GM19395 (cell line): ENCODE data around the gene BBS4.
"Not testable (repeated sequence)": the region's sequence is repeated elsewhere in the genome, so short reads cannot be mapped to it uniquely, and the experiment has no call there.

Experiments
- ATAC-seq: cut with Tn5 transposase; IDR thresholded peaks from one replicate; pipeline ENCODE4 v1.9.1; 2021; ENCODE audit warnings: mild to moderate bottlenecking, moderate library complexity; ENCODE audit not compliant: unreplicated experiment

BBS4 gene

DNA sequence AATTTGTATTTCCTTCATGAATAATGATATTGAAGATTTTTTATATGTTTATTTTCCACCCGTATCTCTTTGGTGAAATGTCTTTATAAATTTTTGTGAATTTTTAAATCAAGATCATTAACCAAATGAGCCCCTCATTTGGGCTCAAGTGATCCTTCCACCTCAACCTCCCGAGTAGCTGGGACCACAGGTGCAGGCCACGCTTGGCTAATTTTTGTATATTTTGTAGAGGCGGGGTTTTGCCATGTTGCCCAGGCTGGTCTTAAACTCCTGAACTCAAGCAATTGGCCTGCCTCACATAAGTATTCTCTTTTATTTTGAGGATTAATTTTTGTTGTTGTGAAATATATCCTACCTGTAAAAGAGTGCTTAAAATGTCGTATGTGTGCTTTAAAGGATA lies 4.9 kb downstream of the BBS4 start:
- ATAC-seq = no peak

DNA sequence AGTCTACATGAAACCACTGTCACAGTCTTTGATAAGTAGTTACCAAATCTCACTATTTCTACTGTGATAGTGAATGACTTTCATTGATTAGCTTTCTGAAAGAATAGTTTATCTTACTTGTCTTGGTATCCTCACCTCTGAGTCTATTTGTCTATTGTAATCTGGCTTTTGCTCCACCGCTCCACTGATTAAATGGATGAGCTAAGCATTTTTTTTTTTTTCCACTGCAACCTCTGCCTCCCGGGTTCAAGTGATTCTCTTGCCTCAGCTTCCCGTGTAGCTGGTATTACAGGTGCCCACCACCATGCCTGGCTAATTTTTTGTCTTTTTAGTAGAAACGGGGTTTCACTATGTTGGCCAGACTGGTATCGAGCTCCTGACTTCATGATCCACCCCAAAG lies 12.9 kb downstream of the BBS4 start:
- ATAC-seq = no peak

DNA sequence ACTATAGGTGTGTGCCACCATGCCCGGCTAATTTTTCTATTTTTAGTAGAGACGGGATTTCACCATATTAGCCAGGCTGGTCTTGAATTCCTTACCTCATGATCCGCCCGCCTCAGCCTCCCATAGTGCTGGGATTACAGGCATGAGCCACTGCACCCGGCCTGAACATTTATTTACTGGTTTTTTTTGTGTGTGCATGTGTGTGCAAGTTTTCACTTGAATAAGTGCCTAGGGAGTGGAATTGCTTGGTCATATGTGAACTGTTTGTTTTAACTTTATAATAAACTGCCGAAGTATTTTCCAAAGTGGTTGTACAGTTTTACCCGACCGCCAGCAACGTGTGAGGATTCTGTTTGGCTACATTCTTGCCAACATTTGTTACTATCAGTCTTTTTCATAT lies 14.1 kb downstream of the BBS4 start:
- ATAC-seq = no peak

DNA sequence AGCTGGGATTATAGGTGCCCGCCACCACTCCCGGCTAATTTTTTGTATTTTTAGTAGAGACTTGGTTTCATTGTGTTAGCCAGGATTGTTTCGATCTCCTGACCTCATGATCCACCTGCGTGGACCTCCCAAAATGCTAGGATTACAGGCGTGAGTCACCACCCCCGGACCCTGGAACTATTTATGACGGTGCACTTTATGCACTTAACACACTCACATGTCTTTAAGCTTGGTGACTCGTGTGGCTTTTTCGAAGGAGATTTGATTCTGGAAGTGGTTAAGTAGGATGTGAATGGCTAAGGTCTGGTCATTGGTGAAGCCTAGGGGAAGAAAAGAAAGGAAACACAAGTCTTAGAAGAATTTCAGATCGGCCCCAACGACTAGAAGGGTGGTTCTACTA lies 20.3 kb downstream of the BBS4 start:
- no peak for ATAC-seq

DNA sequence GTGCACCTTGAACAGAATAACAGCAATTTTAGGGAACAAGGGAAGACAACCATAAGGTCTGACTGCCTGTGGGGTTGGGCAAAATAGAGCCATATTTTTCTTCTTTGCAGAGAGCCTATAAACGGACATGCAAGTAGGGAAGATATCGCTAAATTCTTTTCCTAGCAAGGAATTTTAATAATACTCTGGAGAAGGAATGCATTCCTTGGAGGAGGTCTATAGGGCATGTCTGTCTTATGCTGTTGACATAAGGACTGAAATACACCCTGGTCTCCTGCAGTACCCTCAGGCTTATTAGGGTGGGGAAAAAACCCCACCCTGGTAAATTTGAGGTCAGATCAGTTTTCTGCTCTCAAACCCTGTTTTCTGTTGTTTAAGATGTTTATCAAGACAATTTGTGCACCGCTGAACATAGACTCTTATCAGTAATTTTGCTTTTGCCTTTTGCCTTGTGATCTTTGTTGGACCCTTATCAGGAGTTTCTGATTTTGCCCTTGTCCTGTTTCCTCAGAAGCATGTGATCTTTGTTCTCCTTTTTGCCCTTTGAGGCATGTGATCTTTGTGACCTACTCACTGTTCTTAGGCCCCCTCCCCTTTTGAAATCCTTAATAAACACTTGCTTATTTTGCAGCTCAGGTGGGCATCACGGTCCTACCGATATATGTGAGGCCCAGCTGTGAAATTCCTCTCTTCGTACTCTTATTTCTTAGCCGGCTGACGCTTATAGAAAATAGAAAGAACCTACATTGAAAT lies 22.7 kb downstream of the BBS4 start:
- not testable (repeated sequence) for ATAC-seq

DNA sequence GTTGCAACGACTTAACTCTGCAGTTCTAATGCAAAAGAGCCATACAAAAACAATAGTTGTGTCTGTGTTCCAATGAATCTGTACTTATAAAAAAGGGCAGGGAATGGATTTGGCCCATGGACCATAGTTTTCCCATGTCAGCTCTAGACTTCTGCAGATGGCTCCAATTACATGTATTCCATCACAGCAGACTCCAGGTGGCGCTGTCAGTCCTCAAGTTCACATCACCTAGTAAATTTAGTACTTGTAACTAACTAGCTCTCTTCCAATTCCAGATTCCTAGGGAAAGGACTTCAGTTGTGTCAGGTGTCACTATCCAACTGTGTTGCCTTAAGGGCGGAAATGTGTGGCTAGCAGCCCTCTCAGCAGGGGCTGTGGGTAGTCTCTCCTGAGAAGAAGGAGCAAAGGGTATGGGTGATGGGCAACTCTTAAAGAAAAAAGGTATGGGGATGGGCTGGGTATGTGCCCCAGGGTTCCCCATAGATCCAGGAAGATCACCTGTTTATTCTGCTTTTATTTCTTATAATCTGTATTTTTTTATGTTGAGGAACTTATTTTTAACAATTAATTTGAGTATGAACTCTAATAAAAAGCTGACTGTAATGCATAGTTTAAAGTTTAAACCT lies 36.2 kb downstream of the BBS4 start:
- no peak for ATAC-seq

DNA sequence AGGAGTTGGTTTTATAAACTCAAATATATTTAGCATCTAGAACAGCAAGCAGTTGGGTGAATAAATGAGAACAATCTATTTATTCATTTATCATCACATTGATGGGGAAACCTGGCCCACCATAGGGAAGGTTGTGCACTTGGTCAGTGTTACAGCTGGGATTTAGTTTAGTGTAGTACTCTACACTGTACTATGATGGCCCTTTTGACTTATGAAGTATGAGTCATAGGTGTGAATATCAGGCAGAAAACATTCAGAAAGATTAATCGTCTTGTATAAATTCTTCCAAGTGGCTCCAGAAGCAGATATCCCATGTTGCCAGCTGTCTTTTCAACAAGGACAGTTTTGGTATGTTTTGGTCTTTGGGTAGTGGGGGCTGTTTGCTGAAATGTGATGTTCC lies 38.0 kb downstream of the BBS4 start:
- no peak for ATAC-seq

DNA sequence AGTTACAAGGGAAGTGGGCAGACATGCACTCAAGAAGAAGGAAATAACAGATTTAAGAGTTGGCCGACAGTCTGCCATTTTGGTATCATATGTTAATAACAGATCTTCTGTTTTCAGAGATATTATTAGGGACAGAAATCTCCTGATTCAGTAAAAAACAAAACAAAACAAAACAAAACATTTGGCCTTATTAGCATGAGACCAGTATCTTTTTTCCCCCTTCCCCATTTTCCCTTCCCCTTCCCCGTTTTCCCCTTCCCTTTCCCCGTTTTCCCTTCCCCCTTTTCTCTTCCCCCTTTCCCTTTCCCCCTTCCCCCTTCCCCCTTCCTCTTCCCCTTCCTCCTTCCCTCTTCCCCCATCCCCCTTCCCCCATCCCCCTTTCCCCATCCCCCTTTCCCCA lies 39.4 kb downstream of the BBS4 start:
- no peak for ATAC-seq

DNA sequence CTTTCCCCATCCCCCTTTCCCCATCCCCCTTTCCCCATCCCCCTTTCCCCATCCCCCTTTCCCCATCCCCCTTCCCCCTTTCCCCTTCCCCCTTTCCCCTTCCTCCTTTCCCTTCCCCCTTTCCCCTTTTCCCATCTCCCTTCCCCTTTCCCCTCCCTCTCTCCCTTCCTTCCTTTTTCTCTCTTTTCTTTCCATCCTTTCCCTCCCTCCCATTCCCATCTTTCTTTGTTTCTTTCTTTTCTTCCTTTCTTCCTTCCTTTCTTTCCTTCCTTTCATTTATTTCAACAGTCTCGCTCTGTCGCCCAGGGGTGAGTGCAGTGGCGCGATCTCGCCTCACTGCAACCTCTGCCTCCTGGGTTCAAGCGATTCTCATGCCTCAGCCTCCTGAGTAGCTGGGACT lies 39.8 kb downstream of the BBS4 start:
- not testable (repeated sequence) for ATAC-seq

DNA sequence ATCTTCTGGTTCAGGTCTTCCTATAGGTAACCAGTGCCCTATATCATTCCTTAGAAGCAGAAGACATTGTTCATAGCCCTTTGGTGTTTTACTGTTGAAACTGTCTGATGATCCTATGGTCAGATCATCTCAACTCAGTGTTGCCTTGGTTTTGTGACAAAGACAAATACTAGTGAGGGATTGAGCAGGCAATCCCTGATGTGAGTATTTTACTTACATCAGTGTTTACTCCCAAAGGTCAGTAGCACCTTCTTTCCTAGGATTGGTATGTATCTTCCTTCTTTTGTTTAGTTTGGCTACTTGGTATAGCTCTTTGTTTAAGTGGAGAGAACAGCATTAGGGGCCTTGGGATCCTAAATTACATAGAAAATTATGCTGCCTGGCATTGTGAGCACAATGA lies 41.1 kb downstream of the BBS4 start:
- no peak for ATAC-seq

DNA sequence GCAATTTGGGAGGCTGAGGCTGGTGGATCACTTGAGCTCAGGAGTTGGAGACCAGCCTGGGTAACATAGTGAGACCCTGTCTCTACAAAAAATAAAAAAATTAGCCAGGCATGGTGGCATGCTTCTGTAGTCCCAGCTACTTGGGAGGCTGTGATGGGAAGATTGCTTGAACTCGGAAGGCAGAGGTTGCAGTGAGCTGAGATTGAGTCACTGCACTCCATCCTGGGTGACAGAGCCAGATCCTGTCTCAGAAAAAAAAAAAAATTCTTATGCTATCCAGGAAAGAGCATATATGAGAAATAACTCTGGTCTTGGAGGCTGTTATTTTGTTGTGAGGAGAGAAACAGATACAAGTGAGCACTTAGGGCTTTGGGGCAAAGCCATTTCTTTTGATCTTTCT lies 42.2 kb downstream of the BBS4 start:
- not testable (repeated sequence) for ATAC-seq

DNA sequence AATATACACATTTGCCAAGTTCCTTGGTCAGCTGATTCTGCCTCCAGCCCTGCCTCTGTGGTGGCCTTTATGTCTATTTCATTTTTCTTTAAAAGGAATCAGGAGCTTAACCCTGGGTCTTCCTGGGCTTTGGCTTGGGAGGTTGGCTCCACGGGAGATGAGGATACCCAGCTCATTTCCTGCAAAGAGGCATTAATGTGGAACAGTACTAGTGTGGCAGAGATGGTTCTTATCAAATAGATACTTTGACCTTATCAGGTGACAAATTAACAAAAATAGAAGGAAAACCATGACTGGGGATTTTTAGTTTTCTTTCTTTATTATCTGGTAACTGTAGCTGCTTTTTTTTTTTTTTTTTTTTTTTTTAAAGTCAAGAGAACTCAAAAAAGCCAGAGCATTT lies 42.8 kb downstream of the BBS4 start:
- ATAC-seq = no peak

DNA sequence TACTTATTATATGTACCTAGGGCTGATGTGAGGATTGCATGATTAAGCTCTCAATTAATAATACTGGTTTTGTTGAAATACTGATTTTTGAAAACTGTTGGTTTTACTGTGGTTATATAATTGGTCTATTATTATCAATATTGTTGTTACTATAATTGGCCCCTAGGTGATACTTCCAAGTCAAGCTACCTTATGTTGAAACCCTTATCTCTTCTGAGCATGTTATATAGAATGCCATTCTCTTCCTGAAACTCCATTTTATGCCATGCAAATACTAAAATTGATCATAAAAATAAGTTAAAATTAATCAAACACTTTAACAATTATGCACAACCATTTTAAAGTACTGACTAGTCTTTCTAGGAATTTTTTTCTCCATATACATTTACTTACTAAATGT lies 46.1 kb downstream of the BBS4 start:
- ATAC-seq = no peak

DNA sequence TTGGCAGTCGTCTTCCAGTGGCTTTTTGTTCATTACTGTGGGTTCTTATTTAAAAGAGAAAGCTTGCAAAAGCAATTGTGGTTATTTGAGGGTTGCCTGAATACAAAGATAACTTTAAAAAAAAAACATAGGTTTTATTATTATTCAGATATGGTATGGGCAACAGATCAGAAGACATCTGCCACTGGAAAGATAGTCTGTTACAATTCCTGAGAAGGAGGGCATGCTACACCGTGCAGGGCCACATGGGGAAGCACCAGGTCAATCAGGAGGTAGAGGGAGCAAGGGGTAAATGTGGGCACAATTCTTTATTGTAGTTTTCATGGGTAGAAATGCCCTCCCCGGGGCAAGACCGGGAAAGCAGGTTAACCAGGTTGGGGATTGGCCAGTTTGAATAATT lies 46.5 kb downstream of the BBS4 start:
- no peak for ATAC-seq

DNA sequence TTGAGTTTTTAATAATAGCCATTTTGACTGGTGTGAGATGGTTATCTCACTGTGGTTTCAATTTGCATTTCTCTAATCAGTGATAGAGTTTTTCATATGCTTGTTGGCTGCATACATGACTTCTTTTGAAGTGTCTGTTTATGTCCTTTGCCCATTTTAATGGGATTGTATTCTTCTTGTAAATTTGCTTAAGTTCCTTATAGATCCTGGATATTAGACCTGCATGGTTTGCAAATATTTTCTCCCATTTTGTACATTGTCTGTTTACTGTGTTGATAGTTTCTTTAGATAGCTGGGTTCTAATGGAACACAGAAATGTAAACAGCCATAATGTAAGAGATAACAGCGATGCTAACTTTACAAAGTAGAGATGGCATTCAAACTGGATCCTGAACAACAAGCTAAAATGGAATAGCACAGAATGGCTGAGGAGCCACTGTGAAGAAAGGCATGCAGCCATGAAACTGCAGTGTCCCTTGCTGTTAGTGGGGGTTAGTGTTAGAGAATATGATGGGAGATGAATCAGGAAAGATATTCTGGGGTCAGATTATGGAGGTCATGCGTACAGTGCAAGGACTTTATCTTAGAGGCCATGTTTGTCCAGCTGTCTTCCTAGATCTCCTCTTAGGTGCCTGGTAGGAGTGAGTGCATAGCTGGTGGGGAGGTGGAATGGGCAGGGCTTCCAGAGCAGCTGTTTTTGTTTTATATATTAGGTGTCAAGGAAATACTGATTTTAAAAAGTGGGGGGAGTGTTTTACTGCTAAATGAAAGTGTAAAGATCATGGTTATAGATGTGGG lies 48.1 kb downstream of the BBS4 start:
- ATAC-seq = no peak

DNA sequence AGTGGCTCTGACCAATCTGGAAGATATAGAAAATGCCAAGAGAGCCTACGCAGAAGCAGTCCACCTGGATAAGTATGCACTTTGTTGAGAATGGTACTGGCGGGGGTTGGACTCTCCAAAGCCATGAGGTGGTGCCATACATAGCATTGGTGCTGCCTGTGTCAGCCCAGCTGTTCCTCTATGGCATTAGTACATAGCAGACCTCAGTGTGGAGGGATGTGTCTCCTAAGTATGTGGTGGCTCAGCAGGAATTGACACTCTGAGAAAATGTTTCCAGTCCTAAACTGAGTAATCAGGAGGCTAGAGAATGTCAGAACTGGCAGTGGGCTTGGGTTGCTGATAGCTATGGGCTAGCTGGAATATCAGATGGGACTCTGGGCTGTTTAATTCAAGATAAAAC lies 49.1 kb downstream of the BBS4 start:
- no peak for ATAC-seq

DNA sequence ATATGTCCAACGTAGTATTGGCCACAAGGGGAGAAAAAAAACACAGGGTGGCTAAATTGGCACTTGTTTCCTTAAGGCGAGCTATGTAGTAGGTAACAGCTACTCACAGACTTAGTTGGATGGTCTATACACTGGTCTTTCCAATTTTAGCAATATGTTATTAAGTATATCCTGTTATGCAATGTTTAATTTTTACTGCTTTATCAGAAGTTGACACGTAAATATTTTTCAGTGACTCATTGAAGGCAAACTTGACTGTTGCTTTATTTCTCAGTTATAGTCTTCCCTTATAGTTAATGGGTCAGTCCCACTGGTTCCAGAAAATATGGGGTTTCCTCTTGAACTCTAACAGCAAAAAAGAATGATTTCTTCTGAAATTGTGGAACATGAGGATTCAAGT lies 51.1 kb downstream of the BBS4 start:
- no peak for ATAC-seq

DNA sequence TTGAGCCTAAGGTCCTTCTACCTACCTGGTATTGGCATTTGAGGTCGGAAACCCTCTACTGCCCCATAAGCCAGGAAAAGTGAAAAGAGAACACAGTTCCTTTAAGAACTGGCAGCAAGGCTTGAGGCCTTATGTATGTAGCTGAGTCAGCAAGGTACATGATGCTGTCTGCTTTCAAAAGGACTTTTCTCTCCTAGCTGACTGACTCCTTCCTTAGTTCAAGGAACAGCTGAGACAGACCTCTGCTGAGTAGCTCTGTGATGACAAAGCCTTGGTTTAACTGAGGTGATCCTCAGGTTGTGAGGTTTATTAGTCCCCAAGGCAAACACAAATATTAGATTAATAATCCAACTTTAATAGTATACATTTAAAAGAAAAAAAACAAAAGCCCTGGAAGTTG lies 51.7 kb downstream of the BBS4 start:
- ATAC-seq = no peak

DNA sequence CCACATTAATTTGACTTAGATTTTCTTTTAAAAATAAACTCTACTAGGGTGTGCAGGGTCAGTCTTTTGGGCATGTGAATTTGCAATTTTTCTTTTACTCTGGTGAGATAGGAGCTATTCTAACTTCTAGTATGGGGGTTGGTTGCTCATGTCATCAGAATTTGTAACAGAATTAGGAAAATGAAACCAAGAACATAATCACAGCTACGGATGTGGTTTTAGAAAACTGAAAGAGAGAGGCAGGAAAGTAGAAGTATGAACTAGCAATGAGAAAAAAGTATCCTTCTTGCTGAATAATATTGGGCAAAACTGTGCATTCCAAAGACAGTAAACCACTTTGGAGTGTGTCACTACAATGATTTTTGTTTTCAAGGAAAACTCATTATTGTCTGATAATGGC lies 54.2 kb downstream of the BBS4 start:
- ATAC-seq = peak; percentile 79

DNA sequence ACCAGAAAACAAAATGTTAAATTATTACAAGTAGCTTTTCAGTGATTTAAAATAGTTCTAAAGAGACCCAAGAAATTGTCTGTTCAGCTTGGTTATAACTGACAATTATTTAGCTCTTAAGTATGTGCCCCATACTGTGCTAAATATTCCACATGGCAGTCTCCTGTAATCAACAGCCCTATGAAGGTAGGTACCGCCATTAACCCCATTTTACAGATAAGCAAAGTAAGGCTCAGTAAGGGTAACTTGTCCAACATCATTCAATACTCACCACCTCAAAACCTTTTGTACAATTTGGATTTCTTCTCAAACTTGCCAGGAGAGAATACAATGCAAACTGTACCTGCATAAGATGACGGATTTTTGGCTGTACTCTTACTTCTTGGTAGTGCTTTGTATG lies 63.7 kb downstream of the BBS4 start:
- no peak for ATAC-seq

DNA sequence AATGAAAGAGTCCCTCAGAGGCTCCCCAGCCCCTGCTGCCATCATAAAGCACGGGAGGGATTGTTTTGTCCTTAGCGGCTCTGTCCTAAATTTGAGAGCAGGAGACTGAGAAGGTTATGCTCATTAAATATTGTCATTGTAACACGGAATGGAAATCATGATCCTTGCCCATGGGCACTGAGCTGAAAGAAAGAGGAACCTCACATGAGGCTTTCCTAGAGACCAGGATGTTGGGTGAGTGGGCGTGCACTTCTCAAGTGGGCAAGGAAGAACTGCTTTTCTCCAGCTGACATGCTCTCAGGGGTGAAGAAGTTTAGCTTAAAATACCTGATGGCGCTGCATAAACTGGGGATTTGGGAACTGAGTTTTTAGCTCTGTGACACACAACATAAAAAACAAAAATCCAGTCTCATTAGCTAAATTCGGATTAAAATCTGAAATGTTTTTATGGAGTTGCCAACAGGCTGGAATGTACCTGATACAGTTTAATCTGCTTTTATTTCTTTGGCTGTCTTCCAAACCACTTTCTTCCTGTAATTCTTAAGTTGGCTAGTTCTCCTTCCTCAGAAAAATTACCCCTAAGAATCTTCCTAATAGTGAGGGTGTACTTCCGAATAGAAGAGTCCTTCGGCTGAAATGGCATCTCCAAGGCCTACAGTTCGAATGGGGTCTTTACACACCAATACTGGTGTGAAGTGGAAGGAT lies 65.9 kb downstream of the BBS4 start:
- no peak for ATAC-seq
